Erythroblast (primary cell): Measurements from ENCODE around the gene ACP6.

Experiments
- GATA1 ChIP-seq: IDR thresholded peaks from 2 replicates; pipeline ENCODE4 v1.6.1; 2011; ENCODE audit warnings: low read depth, mild to moderate bottlenecking, control low read depth, low read length, moderate library complexity
- POLR2A ChIP-seq: IDR thresholded peaks from 2 replicates; pipeline ENCODE4 v1.6.1; 2011; ENCODE audit warnings: mild to moderate bottlenecking, low read length

- TF ChIP-seq POLR2A (no peak), GATA1 (no peak)
These were observed 22.3 kb downstream of the ACP6 start for GRCh38 chr1:147647796-147648633.
